Neutrophil (primary cell): Measurements from ENCODE around the gene COL4A6.

ENCODE experiments used
- H3K27ac ChIP-seq: fragments of 200-600 bp; sonication (generic); 2 replicates; pipeline ENCODE4 v1.5.1; 2016; ENCODE audit warnings: mild to moderate bottlenecking, moderate library complexity
- H3K27me3 ChIP-seq: fragments of 200-600 bp; sonication (generic); 2 replicates; pipeline ENCODE4 v1.6.0; 2016; ENCODE audit warnings: mild to moderate bottlenecking
- H3K36me3 ChIP-seq: fragments of 200-600 bp; sonication (generic); 2 replicates; pipeline ENCODE4 v1.5.1; 2017
- H3K4me1 ChIP-seq, 2 experiments: fragments of 200-600 bp in 1 of 2; sonication (generic) in 1 of 2; 1 replicate in 1 of 2; 2 replicates in 1 of 2; pipeline versions ENCODE4 v1.5.1 to v1.6.1; 2013 to 2016; ENCODE audit warnings: low read depth in 1 of 2, low read length in 1 of 2, mild to moderate bottlenecking in 1 of 2, moderate library complexity in 1 of 2; ENCODE audit not compliant: control insufficient read depth in 1 of 2, insufficient read depth in 1 of 2
- H3K4me3 ChIP-seq, 2 experiments: fragments of 200-600 bp in 1 of 2; sonication (generic) in 1 of 2; 1 replicate in 1 of 2; 2 replicates in 1 of 2; pipeline ENCODE4 v1.5.1; 2013 to 2016; ENCODE audit warnings: low read depth in 1 of 2, low read length in 1 of 2, mild to moderate bottlenecking in 1 of 2, moderate library complexity in 1 of 2
- H3K9me3 ChIP-seq: fragments of 200-600 bp; sonication (generic); 2 replicates; pipeline ENCODE4 v1.5.1; 2016
- TF ChIP-seq, protein P1 (sequence below): fragments of 200-600 bp; sonication (generic); IDR thresholded peaks from 2 replicates; pipeline ENCODE4 v1.5.1; 2016; ENCODE audit warnings: antibody characterized with exemption

COL4A6 gene

DNA sequence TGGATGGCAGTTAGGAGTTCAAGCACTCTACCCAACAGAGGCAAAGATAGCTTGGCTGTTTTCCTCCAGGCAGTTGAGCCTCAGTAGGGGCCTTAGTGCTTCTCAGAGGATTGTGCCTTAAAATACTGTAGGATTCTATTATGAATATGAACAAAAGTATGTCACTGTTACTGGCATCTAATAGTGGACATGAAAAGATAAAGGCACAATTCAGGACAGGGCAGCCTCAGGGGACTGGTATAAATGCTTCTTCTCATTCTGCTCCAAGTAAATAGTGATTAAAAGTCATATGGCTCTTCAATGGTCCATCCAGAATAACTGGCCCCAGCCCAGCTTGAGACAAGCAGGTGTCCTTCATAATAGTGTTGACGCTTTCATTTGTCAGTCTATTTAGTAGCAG, 17.7 kb downstream of the COL4A6 start:
- no peaks in the 10 kb centered on the region for H3K4me1 ChIP-seq
- TF ChIP-seq, protein P1, sequence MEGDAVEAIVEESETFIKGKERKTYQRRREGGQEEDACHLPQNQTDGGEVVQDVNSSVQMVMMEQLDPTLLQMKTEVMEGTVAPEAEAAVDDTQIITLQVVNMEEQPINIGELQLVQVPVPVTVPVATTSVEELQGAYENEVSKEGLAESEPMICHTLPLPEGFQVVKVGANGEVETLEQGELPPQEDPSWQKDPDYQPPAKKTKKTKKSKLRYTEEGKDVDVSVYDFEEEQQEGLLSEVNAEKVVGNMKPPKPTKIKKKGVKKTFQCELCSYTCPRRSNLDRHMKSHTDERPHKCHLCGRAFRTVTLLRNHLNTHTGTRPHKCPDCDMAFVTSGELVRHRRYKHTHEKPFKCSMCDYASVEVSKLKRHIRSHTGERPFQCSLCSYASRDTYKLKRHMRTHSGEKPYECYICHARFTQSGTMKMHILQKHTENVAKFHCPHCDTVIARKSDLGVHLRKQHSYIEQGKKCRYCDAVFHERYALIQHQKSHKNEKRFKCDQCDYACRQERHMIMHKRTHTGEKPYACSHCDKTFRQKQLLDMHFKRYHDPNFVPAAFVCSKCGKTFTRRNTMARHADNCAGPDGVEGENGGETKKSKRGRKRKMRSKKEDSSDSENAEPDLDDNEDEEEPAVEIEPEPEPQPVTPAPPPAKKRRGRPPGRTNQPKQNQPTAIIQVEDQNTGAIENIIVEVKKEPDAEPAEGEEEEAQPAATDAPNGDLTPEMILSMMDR: no peak
- H3K27ac ChIP-seq: no peak overlapping the region
- no peaks in the 10 kb centered on the region for H3K27me3 ChIP-seq
- H3K4me3 ChIP-seq: no peak overlapping the region
- no peaks in the 10 kb centered on the region for H3K36me3 ChIP-seq
- H3K9me3 ChIP-seq: no peaks in the 10 kb centered on the region

DNA sequence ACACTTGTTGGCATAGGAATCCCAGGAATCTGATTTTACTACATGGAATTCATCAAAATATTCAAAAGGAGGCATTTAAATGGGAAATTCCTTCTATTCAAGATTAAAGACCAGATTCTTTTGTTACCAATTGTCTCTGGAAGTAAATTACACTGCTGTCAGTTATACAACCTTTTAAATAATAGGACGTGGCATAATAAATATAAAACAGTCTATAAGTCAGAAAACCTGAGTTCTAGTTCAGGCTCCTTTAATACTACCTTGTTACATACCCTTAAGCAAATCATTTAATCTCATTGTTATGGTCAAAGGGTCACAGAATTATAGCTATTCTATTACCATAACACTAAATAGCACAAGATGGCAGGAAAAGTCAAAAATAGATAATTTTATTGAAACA, 18.8 kb downstream of the COL4A6 start:
- TF ChIP-seq, protein P1: no peak

DNA sequence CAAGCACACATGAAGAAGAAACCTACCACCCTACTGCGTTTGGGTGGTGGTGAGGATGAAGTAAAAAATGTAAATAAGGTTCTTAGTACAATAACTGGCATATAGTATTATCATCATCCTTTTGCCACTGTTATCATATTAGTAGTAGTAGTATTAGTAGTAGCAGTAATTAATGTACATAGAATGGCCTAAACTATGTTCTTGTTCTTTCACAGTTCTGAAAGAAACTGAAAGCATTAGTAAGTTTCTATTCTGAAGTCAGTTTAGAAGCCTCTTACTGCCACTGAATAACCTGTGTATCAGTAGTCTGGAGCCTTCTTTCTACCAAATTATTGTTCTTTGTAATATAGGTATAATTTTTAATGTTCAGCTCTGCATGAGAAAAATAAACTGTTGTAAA, 21.0 kb downstream of the COL4A6 start:
- no peaks in the 10 kb centered on the region for H3K27me3 ChIP-seq

More for the DNA sequence above, 18.8 kb downstream of the COL4A6 start:
- Histone ChIP-seq H3K9me3 (no peaks in the 10 kb centered on the region), H3K4me3 (no peak overlapping the region), H3K27me3 (no peaks in the 10 kb centered on the region), H3K36me3 (no peaks in the 10 kb centered on the region), H3K27ac (no peak overlapping the region), H3K4me1 (no peaks in the 10 kb centered on the region)

DNA sequence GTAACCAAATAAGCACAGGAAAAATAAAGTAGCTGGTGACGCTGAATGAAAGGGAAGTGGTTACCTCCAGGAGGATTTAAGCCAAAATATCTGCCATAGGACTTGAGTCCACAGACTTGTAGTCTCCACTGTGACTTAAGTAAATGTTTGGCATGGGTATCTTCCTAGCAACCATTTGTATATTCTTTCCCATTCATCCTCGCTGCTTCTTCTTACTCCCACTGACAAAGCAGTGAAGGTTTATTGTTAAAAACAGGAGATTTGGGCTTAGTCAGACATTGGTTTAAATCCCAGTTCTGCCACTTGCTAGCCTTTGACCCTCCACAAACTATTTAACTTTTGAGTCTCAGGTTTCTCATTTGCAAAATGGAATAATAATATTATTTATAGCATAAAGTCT, 22.3 kb downstream of the COL4A6 start:
- no peaks in the 10 kb centered on the region for H3K4me1 ChIP-seq
- H3K36me3 ChIP-seq: no peaks in the 10 kb centered on the region
- TF ChIP-seq, protein P1: no peak
- H3K4me3 ChIP-seq: no peak overlapping the region
- H3K27ac ChIP-seq: no peak overlapping the region
- no peaks in the 10 kb centered on the region for H3K9me3 ChIP-seq
- H3K27me3 ChIP-seq: no peaks in the 10 kb centered on the region

More for the DNA sequence above, 21.0 kb downstream of the COL4A6 start:
- TF ChIP-seq, protein P1: no peak
- no peaks in the 10 kb centered on the region for H3K4me1 ChIP-seq
- no peak overlapping the region for H3K4me3 ChIP-seq
- H3K27ac ChIP-seq: no peak overlapping the region
- H3K36me3 ChIP-seq: no peaks in the 10 kb centered on the region
- H3K9me3 ChIP-seq: no peaks in the 10 kb centered on the region

DNA sequence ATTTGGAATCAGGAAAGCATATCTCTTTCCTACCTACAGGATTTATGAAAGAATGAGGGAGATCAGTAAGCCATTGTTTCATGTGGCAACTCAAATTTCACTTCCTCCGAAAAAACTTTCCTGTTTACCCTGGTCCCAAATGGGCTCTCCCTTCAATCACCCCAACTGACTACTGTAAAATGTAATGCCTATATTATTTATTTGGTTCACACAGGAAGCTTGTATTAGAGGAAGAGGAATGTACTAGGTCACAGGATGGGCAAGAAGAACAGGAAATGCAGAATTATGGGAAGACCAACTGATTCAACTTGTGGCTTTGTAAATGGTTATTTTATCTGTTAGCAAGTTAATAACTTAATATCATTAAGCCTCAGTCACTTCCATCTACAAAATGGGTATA, 23.1 kb downstream of the COL4A6 start:
- no peak overlapping the region for H3K4me3 ChIP-seq
- H3K36me3 ChIP-seq: no peaks in the 10 kb centered on the region
- no peaks in the 10 kb centered on the region for H3K4me1 ChIP-seq
- no peaks in the 10 kb centered on the region for H3K9me3 ChIP-seq
- no peak overlapping the region for H3K27ac ChIP-seq
- no peaks in the 10 kb centered on the region for H3K27me3 ChIP-seq
- TF ChIP-seq, protein P1: no peak

DNA sequence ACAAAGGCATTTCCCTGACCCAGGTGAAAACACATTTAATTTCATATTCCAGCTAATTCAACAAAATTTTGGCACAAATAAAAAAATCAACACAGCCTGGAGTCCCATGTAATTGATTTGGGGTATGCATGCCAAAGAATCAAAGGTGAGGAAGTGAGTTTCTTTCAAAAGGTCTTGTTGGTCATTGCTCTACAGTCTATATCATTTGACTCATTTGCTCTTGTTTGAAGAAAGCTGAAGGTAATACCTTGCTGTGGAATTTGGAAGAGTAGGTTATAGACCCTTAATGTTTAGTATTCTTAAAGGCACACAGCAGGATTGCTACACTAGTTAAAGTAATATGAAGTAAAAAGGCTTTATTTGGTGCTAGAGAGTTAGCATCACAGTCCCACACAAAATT, 25.4 kb downstream of the COL4A6 start:
- Histone ChIP-seq H3K4me1 (no peaks in the 10 kb centered on the region), H3K9me3 (no peaks in the 10 kb centered on the region), H3K27me3 (no peaks in the 10 kb centered on the region), H3K36me3 (no peaks in the 10 kb centered on the region), H3K27ac (no peak overlapping the region), H3K4me3 (no peak overlapping the region)
- TF ChIP-seq, protein P1: no peak
